ENCODE results near the gene RPL39L.

DNA sequence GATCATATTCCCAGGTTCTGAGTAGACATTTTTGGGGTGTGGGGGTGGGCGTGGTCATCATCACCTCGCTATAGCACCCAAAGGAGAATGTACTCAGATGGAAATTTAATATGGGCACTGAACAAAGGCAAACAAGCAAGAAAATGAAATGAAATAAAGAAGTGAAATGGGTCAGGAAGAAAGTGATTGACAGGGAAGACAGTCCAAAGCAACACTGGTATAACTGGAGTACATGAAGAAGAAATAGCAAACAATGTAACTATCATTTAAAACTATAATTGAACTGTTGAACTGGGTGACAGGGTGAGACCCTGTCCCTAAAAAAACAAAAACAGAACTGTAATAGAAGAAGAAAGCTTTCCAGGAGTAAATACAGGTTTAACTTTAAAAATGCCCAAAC lies 24.8 kb downstream of the RPL39L start:
- TF ChIP-seq, protein P1, sequence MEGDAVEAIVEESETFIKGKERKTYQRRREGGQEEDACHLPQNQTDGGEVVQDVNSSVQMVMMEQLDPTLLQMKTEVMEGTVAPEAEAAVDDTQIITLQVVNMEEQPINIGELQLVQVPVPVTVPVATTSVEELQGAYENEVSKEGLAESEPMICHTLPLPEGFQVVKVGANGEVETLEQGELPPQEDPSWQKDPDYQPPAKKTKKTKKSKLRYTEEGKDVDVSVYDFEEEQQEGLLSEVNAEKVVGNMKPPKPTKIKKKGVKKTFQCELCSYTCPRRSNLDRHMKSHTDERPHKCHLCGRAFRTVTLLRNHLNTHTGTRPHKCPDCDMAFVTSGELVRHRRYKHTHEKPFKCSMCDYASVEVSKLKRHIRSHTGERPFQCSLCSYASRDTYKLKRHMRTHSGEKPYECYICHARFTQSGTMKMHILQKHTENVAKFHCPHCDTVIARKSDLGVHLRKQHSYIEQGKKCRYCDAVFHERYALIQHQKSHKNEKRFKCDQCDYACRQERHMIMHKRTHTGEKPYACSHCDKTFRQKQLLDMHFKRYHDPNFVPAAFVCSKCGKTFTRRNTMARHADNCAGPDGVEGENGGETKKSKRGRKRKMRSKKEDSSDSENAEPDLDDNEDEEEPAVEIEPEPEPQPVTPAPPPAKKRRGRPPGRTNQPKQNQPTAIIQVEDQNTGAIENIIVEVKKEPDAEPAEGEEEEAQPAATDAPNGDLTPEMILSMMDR (IDR thresholded peaks at IDR 0.05) = no peak
- no peak for TF ChIP-seq EP300 (IDR thresholded peaks at IDR 0.05)
